ENCODE results near the gene AFAP1L1. TPM values are rescaled to one million over a fixed set of nuclear protein-coding genes. Genes with fewer than 3 reads are reported as not detected.
"Not testable (repeated sequence)": the region's sequence is repeated elsewhere in the genome, so short reads cannot be mapped to it uniquely, and the experiment has no call there.

AFAP1L1 gene
- total RNA-seq, 2 experiments from 2014 or later = not detected

DNA sequence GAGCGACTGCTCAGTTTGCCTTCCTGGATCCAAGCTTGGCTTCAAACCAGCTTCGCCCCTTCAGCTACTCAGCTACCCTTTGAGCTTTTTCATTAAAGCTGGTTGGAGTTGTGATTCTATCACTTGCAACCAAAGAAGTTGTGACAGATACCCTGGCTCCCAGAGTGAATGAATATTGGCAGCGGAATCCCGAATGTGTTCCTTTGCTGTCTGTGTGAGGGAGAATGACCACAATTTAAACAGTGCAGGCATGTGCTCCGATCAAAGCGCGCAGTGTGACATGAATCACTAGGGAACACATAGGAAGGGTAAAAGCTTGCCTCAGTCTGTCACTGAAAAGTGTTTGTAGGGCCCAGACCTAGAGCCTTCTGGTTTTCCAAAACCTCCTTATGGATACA, 6.6 kb upstream of the AFAP1L1 start:
- Mint-ChIP-seq H3K9me3 (no peaks in the 10 kb centered on the region), H3K27me3 (peaks cover 20% of the 10 kb centered on the region), H3K4me1 (peaks cover 2% of the 10 kb centered on the region), H3K4me3 (no peak overlapping the region), H3K27ac (no peak overlapping the region), H3K36me3 (ENCODE audit: low read depth) (no peaks in the 10 kb centered on the region)
- ChIA-PET POLR2A (interaction anchor here (1.1 kb wide), 1 partner anchor 27 kb away, joined by 3 read pairs; no protein-coding TSS in a partner anchor), CTCF (interaction anchor here (0.9 to 5.3 kb wide), 9 partner anchors 24 to 170 kb away, joined by 3 to 56 read pairs (median 5); partner anchors contain the start of gene ABLIM3)
- no peak for DNase-seq

DNA sequence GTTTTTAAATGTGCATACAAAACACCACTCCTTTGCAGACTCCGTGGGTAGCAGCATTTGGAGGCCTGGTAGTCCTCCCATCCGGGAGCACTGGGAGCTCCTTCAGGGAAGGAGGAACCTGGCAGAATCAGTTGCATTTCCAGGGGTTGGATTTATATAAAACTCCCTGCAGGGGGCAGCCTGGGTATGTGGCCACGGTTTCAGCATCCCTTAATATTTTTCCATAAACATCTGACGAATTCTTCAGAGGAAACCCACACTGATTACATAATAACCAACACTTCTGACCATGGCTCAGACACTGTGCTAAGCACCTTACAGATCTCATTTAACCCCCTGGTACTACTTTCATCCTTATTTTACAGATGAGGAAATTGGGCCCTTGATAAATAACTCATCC, 6.1 kb upstream of the AFAP1L1 start:
- DNase-seq = no peak
- ChIA-PET CTCF (interaction anchor here (0.9 to 5.3 kb wide), 8 partner anchors 25 to 169 kb away, joined by 3 to 56 read pairs (median 4); partner anchors contain the start of gene ABLIM3), POLR2A (interaction anchor here (1.1 kb wide), 1 partner anchor 27 kb away, joined by 3 read pairs; no protein-coding TSS in a partner anchor)
- no peak overlapping the region for H3K4me3 Mint-ChIP-seq
- H3K27me3 Mint-ChIP-seq = peaks cover 23% of the 10 kb centered on the region
- H3K27ac Mint-ChIP-seq = no peak overlapping the region
- peaks cover 2% of the 10 kb centered on the region for H3K4me1 Mint-ChIP-seq
- no peaks in the 10 kb centered on the region for H3K36me3 Mint-ChIP-seq (ENCODE audit: low read depth)
- no peaks in the 10 kb centered on the region for H3K9me3 Mint-ChIP-seq

DNA sequence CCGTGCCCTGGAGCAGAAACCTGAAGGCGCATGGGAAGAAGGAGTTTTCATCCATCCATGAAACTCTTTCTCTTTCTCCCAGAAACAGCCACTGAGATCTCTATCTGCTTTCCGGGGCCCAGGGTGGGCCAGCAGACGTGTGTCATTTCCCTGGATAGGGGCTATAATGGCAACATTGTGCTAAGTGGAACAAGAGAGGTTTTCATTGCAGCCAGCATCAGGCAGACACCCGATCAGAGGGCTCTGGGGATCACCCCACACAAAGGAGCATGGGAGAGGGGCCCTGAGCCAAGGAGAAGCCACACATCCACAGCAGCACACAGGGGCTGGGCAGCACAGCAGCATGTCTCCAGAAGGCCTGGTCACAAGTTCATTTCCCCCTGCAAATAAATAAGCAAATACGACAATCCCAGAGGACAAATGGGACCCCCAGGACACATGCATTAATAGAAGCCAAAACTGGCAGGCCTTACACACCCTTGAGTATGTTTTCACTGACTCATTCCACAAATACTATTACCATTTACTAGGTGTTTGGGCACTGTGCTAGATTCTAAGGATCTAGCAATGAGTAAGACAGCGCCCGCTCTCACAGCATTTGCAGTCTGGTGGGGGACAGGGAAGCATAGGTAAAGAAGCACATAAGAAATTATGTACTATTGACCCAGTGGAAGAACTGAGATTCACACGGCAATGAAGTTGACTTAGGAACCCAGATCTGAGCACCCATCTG, 4.3 kb upstream of the AFAP1L1 start:
- Mint-ChIP-seq H3K27me3 (peaks cover 27% of the 10 kb centered on the region), H3K36me3 (ENCODE audit: low read depth) (no peaks in the 10 kb centered on the region), H3K4me1 (peaks cover 10% of the 10 kb centered on the region), H3K9me3 (no peaks in the 10 kb centered on the region), H3K4me3 (no peak overlapping the region), H3K27ac (no peak overlapping the region)
- DNase-seq = no peak
- ChIA-PET POLR2A (interaction anchor here (0.9 kb wide), 1 partner anchor 27 kb away, joined by 3 read pairs; no protein-coding TSS in a partner anchor), CTCF (interaction anchor here (0.7 to 5.3 kb wide), 8 partner anchors 15 to 129 kb away, joined by 3 to 56 read pairs (median 5); partner anchors contain the start of gene ABLIM3)

DNA sequence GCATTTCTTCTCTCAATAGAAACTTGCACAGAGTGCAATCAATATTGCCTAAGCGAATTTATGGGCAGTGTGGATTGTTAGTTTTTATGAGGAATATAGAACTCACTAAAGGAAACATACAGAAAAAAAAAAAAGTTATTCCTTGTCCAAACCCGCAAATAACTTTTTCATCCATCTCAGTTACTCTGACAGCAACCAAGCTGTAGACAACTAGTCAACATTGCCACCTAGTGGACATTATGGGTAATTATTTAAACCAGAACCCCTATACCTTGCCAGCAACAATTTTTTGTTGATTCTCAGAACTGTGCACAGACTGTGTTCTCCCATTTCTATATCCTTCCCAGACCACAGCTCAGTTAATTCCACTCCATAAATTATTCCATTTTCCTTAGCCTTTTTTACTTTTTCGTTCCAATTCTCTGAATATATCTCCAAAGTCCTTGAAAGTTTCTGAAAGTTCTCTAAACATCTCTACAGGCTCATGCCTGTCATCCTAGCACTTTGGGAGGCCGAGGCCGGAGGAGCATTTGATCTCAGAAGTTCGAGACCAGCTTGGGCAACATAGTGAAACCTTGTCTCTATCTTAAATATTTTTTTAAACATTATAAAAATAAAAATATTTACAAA, 2.6 kb upstream of the AFAP1L1 start:
- Mint-ChIP-seq H3K4me3 (no peak overlapping the region), H3K36me3 (ENCODE audit: low read depth) (no peaks in the 10 kb centered on the region), H3K9me3 (no peaks in the 10 kb centered on the region), H3K27me3 (peaks cover 40% of the 10 kb centered on the region), H3K4me1 (peaks cover 11% of the 10 kb centered on the region), H3K27ac (no peak overlapping the region)
- ChIA-PET CTCF (interaction anchor here (0.6 to 3.0 kb wide), 24 partner anchors 9 to 538 kb away, joined by 3 to 38 read pairs (median 3); partner anchors contain the start of gene ABLIM3), POLR2A (no interaction called here)
- no peak for DNase-seq

DNA sequence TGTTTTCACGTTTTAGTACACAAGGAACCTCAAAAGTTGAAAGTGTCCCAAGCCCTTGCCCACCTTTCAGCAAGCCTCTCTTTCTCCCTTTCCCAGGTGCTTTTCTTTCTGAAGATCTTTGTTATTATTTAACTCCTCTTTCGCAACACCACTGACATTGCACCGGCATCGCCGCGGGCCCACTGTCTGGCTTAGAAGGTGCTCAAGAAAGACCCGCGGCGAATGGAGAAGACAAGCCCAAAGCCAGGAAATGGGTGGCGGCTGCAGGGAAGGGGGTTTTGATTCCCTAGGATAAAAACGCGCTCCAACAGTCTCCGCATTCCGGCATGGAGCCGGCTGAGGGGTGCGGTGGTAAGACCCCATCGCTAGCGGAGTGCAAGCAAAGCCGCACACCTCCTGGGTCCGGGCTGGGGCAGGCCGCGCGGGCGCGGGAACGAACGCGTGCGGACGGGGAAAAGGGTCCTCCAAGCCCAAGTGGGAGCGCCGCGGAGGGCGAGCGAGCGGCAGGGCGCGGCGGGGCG, 404 bp upstream of the AFAP1L1 start:
- CTCF ChIA-PET = no interaction called here
- Mint-ChIP-seq H3K4me1 (peaks cover 9% of the 10 kb centered on the region), H3K36me3 (ENCODE audit: low read depth) (no peaks in the 10 kb centered on the region), H3K9me3 (no peaks in the 10 kb centered on the region), H3K27ac (no peak overlapping the region), H3K27me3 (peaks cover 50% of the 10 kb centered on the region), H3K4me3 (peak overlapping the region; percentile 21)
- DNase-seq = no peak
- POLR2A ChIA-PET = no interaction called here

DNA sequence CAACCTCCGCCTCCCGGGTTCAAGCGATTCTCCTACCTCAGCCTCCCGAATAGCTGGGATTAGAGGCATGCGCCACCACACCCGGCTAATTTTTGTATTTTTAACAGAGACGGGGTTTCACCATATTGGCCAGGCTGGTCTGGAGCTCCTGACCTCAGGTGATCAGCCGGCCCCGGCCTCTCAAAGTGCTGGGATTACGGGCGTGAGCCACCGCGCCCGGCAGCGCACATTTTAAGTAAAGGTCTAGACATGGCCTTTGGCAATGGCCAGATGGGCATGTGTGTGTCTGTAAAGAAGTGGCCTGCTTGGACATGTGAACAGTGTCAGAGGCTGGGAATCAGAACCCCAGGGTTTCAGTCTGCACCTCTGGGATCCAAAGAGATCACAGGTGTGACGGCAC, 1.1 kb downstream of the AFAP1L1 start:
- H3K27ac Mint-ChIP-seq; H3K4me1 Mint-ChIP-seq; H3K9me3 Mint-ChIP-seq; H3K36me3 Mint-ChIP-seq (ENCODE audit: low read depth); POLR2A ChIA-PET; H3K4me3 Mint-ChIP-seq; DNase-seq: not testable (repeated sequence)
- CTCF ChIA-PET = interaction anchor here (1.1 to 1.2 kb wide), 2 partner anchors 96 to 131 kb away, joined by 3 read pairs; partner anchors contain the start of gene ABLIM3
- H3K27me3 Mint-ChIP-seq = peaks cover 63% of the 10 kb centered on the region

DNA sequence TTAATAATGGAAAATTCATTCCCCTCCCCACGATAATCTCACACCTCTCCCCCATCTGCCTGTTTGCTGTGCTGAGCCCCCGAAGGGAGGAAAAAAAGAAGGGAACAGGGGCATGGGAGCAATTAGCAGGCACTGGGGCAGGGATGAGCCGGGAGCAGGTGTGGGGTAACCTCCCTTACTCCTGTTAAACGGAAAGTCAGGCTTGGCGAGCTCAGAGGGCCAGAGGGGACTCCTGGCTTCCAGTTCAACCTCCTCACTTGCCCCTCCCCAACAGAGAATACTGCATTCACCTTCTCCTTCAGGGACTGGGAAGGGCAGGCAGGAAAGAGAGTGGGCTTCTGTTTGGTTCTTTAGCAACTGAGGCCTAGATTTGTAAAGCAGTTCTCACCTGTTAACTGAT, 1.6 kb downstream of the AFAP1L1 start:
- Mint-ChIP-seq H3K9me3 (no peaks in the 10 kb centered on the region), H3K4me3 (no peak overlapping the region), H3K27ac (no peak overlapping the region), H3K4me1 (peaks cover 9% of the 10 kb centered on the region), H3K27me3 (peaks cover 68% of the 10 kb centered on the region), H3K36me3 (ENCODE audit: low read depth) (no peaks in the 10 kb centered on the region)
- ChIA-PET POLR2A (no interaction called here), CTCF (no interaction called here)
- no peak for DNase-seq

DNA sequence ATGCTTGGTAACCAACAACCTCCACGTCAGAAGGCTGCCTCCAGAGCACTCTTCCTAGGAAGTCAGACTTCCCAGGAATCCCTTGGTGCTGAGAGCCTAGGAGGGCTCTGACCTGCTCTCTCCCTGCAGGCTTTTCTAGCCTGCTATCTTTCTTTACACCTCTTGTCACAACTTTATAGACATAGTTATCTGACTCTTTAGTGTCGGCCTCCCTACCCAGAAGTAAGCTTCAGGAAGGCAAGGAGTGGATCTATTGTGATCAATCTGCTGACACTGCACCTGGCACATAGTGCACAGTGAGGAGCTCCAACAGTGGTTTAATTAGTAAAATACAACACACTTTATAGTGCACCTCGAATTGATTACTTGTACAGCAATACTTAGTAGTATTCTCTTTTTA, 2.3 kb downstream of the AFAP1L1 start:
- ChIA-PET CTCF (interaction anchor here (0.9 kb wide), 1 partner anchor 238 kb away, joined by 3 read pairs; no protein-coding TSS in a partner anchor), POLR2A (no interaction called here)
- no peak for DNase-seq
- peaks cover 9% of the 10 kb centered on the region for H3K4me1 Mint-ChIP-seq
- no peak overlapping the region for H3K27ac Mint-ChIP-seq
- no peaks in the 10 kb centered on the region for H3K36me3 Mint-ChIP-seq (ENCODE audit: low read depth)
- H3K27me3 Mint-ChIP-seq = peaks cover 75% of the 10 kb centered on the region
- H3K4me3 Mint-ChIP-seq = no peak overlapping the region
- H3K9me3 Mint-ChIP-seq = no peaks in the 10 kb centered on the region

DNA sequence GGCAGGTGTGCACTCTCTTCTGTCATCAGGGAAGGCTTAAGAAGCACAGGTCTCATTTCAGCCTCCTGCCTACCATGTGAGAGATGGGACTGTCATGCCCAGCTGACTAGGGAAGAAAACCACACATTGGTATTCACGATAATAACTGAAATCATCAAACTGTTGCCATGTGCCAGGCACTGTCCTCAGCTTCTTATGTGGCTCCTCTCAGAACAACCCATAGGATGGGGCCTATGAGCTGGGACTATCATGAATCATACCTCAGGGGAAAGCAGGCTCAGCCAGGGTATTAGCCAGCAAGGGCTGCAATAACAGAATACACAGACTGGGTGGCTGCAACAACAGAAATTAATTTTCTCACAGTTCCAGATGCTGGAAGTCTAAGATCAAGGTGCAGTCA, 3.3 kb downstream of the AFAP1L1 start:
- H3K4me1 Mint-ChIP-seq = peaks cover 9% of the 10 kb centered on the region
- ChIA-PET CTCF (interaction anchor here (0.6 kb wide), 1 partner anchor 133 kb away, joined by 3 read pairs; the partner anchor contains the start of gene ABLIM3), POLR2A (no interaction called here)
- H3K4me3 Mint-ChIP-seq = no peak overlapping the region
- H3K27ac Mint-ChIP-seq = no peak overlapping the region
- DNase-seq = no peak
- H3K27me3 Mint-ChIP-seq = peaks cover 79% of the 10 kb centered on the region
- no peaks in the 10 kb centered on the region for H3K36me3 Mint-ChIP-seq (ENCODE audit: low read depth)
- H3K9me3 Mint-ChIP-seq = no peaks in the 10 kb centered on the region

DNA sequence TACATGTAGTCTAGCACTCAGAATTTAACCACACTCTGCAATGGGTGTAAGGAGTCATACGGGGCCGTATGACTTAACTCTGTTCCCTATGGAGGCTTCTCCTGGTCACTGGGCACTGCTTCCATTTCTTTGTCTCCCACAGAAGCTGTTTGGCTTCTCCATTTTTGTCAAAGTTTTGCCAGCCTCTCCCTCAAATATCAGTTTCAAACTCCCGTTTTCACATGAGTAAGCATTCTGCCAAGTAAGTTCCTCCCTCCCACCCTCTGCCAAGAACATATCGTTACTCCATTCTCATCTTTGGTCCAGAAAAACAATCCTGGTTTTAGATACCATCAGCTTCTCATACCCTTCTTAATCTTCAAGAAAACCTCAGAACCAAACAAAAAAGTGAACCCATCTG, 6.1 kb downstream of the AFAP1L1 start:
- Mint-ChIP-seq H3K27me3 (peaks cover 65% of the 10 kb centered on the region), H3K4me1 (no peaks in the 10 kb centered on the region), H3K9me3 (no peaks in the 10 kb centered on the region), H3K4me3 (no peak overlapping the region), H3K36me3 (ENCODE audit: low read depth) (no peaks in the 10 kb centered on the region), H3K27ac (no peak overlapping the region)
- no peak for DNase-seq
- ChIA-PET POLR2A (no interaction called here), CTCF (no interaction called here)

DNA sequence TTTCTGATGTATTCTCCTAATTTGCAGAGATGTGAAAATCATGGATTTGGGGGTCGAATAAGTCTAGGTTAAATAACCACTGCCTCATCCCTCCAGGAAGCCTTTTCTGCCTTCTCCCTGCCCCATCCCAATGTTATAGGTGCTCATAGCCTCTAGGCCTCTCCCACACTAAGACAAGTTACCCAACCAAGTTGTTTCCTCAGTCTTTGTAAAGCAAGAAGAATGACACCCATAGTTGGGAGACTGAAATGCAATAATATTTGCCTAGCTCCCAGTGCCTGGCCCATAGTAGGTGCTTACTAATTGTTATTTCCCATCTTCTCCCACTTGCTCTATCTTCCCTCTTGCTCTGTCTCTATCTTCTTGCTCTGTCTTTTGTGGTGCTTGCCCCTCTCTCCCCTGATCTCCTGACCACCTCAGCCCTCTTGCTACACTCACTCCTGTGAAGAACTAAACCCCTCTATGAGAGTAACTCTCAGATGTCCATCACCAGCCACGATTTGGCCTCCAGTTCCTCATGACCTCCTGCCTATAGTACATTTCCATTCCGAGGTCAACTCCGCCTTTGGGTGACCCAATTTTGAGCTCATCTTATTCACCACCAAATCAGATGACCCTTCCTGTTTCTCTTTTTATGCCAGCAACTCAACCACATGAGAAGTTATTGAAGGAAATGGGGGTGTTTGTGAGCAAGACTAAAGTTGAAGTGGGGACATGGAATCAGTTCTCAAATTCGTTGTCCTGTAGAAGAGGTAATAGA, 7.0 kb downstream of the AFAP1L1 start:
- Mint-ChIP-seq H3K27ac (no peak overlapping the region), H3K27me3 (peaks cover 57% of the 10 kb centered on the region), H3K4me1 (no peaks in the 10 kb centered on the region), H3K36me3 (ENCODE audit: low read depth) (no peaks in the 10 kb centered on the region), H3K9me3 (no peaks in the 10 kb centered on the region), H3K4me3 (no peak overlapping the region)
- ChIA-PET POLR2A (no interaction called here), CTCF (interaction anchor here (0.6 to 1.1 kb wide), 5 partner anchors 9 to 104 kb away, joined by 3 read pairs; no protein-coding TSS in a partner anchor)
- DNase-seq = no peak

DNA sequence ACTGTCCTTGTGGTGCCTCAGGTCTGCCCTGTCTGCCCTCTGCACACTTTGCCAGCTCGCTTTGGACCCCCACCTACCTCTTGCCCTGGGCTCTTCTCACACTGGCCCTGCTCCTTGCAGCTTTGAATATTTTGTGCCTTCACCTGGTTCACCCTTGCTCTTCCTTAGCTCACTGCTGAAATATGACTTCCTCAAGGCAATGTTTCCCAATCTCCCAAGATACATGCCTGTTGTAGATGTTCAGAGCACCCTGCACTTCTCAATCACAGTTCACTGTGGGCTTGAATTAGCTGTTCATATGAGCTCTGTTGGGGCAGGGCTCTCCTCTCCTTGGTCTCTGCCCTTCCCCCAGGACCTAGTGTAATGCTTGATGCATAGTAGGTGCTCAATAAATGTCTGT, 8.0 kb downstream of the AFAP1L1 start:
- ChIA-PET POLR2A (no interaction called here), CTCF (interaction anchor here (0.6 to 1.1 kb wide), 5 partner anchors 10 to 308 kb away, joined by 3 read pairs; no protein-coding TSS in a partner anchor)
- H3K4me1 Mint-ChIP-seq = no peaks in the 10 kb centered on the region
- no peak for DNase-seq
- H3K9me3 Mint-ChIP-seq = no peaks in the 10 kb centered on the region
- H3K36me3 Mint-ChIP-seq (ENCODE audit: low read depth) = no peaks in the 10 kb centered on the region
- no peak overlapping the region for H3K27ac Mint-ChIP-seq
- H3K4me3 Mint-ChIP-seq = no peak overlapping the region
- H3K27me3 Mint-ChIP-seq = peaks cover 51% of the 10 kb centered on the region

Data from activated CD4-positive, alpha-beta memory T cell treated with anti-CD3 and anti-CD28 coated beads, Interleukin-2, amount 10 ng/mL, durations not matched to agents 7 days and 5 days (primary cell).